Heart left ventricle (tissue), 16 donors: Measurements from ENCODE around the gene ZFP91. TPM values are rescaled to one million over a fixed set of nuclear protein-coding genes. Genes with fewer than 3 reads are reported as not detected.

ENCODE experiments used
- ATAC-seq, 4 donors: fragments of 200-7000 bp; cut with Tn5 transposase; one replicate each; pipeline ENCODE4 v1.9.1; 2020 to 2022; ENCODE audit warnings: moderate library complexity in 4 of 4, mild to moderate bottlenecking in 3 of 4, moderate number of reproducible peaks in 1 of 4
- DNase-seq, 5 donors: peaks; one replicate each; pipeline ENCODE4 v3.0.0-alpha.2; 2020
- H3K27ac ChIP-seq, 12 donors: fragments of 200-600 bp; sonication (generic) in 4 of 12; one replicate each; pipeline versions ENCODE4 v1.5.0 to v1.8.0; 2016 to 2022; ENCODE audit warnings: mild to moderate bottlenecking in 2 of 12
- H3K27me3 ChIP-seq, 9 donors: fragments of 200-600 bp; sonication (generic) in 2 of 9; one replicate each; pipeline versions ENCODE4 v1.5.1 to v1.8.0; 2016 to 2022; ENCODE audit warnings: mild to moderate bottlenecking in 3 of 9
- H3K36me3 ChIP-seq, 9 donors: fragments of 200-600 bp; sonication (generic) in 2 of 9; one replicate each; pipeline versions ENCODE4 v1.5.0 to v1.8.0; 2018 to 2022; ENCODE audit warnings: mild to moderate bottlenecking in 2 of 9
- H3K4me1 ChIP-seq, 12 donors: fragments of 200-600 bp; sonication (generic) in 4 of 12; one replicate each; pipeline versions ENCODE4 v1.5.0 to v1.8.0; 2016 to 2022; ENCODE audit warnings: mild to moderate bottlenecking in 3 of 12
- H3K4me3 ChIP-seq, 12 donors: fragments of 200-600 bp; sonication (generic) in 4 of 12; one replicate each; pipeline versions ENCODE4 v1.5.0 to v1.8.0; 2017 to 2022; ENCODE audit warnings: mild to moderate bottlenecking in 9 of 12, moderate library complexity in 4 of 12
- H3K9me3 ChIP-seq, 12 donors: fragments of 200-600 bp; sonication (generic) in 4 of 12; one replicate each; pipeline versions ENCODE4 v1.5.0 to v1.8.0; 2016 to 2022; ENCODE audit warnings: mild to moderate bottlenecking in 1 of 12
- CTCF ChIP-seq, 12 donors: fragments of 200-600 bp; sonication (generic) in 4 of 12; IDR thresholded peaks; one replicate each; pipeline versions ENCODE4 v1.5.0 to v1.8.0; 2018 to 2022; ENCODE audit warnings: antibody characterized with exemption in 12 of 12, mild to moderate bottlenecking in 5 of 12
- POLR2A ChIP-seq, 2 donors: fragments of 450-650 bp; IDR thresholded peaks; one replicate each; pipeline ENCODE4 v1.6.1; 2017; ENCODE audit warnings: antibody characterized with exemption in 2 of 2, mild to moderate bottlenecking in 2 of 2, moderate library complexity in 2 of 2
- WGBS, 4 donors: extraction: QIAGEN DNeasy Blood & Tissue Kit in 2 of 4; methylation state at CpG; one replicate each; pipeline versions ENCODE4 v1.1.5 to v1.1.7; 2013 to 2018; 5-methylcytosine and 5-hydroxymethylcytosine counted together
- intact Hi-C, 10 donors: fragments of 100-400 bp; cut with DNase I; formaldehyde crosslinking; loops; one replicate each; pipeline versions ENCODE4 v1.11.1 to v1.14.2; 2022
- polyA plus RNA-seq, 2 donors: library from polyadenylated mRNA; stranded (reverse); fragments of 200-250 nt; gene quantifications; one replicate each; pipeline ENCODE4 v1.2.3, GENCODE V29; 2013
- total RNA-seq, 9 donors: library from RNA; depleted of rRNA in 2 of 9; stranded (reverse); fragments of >200 nt in 2 of 9; fragmentation: NEBNext Ultra II Directional in 3 of 9; extraction: Animal tissue kit (Norgen Biotek cat#: 25700) in 3 of 9; gene quantifications; one replicate each; pipeline versions ENCODE4 v1.1.0 to v1.2.4, GENCODE V29; 2016 to 2023
- donor health status: ischemic (EF 13 %, LVEDD 7.1; RV severe dilation, severe dysfunction).
- donor health status: healthy with polysubstance abuse.
- donor health status: DM: no; HTN: yes; CAD: no.
- donor health status: DM: no; HTN: no; CAD: no.
- donor health status: ischemic (EF 25% LVEDD 6.9; RV normal size, moderate dysfunction).
- donor health status: ischemic (EF 25% LVEDD 5.7; RV mildly dilated, moderate dysfunction).
- donor health status: healthy.
- donor health status: DM: yes; HTN: yes; CAD: no.
- donor health status: ischemic (EF 35%, LVEDD 5.7; RV mildly dilated, moderate dysfunction).
- donor health status: nonischemic (EF 11% LVEDD 7.7; RV severe dilation, severe dysfunction).
- donor health status: DM: yes; HTN: yes; CAD: no.
- donor health status: PGD.
- donor health status: ischemic (EF 29% LVEDD 5.4; RV normal size, mild dysfunction).
- donor health status: nonischemic (EF 23%, LVEDD 6.1; RV moderate dilation, normal function).

The ZFP91 gene
- total and polyA plus RNA-seq, 11 donors, result 11.2 to 67.0 (median 60.6) TPM

GRCh38 chr11:58621586-58622262 lies 42.9 kb downstream of the ZFP91 start:
- TF ChIP-seq CTCF (IDR thresholded peaks at IDR 0.05) (no peak), POLR2A (IDR thresholded peaks at IDR 0.05) (no peak)
- peak overlapping the region in 1 of 12 donors; percentile 4 for H3K27ac ChIP-seq
- ATAC-seq (no peak), DNase-seq (no peak)
- H3K4me1 ChIP-seq, result peaks cover 0 to 45% (median 16%) of the 10 kb centered on the region in 12 donors
- no peak overlapping the region for H3K4me3 ChIP-seq
- H3K27me3 ChIP-seq, result no peaks in the 10 kb centered on the region
- H3K9me3 ChIP-seq, result no peaks in the 10 kb centered on the region
- peaks cover 0 to 93% (median 81%) of the 10 kb centered on the region in 9 donors for H3K36me3 ChIP-seq
- intact Hi-C loops, result loop anchor here in 1 of 10 donors (5.0 kb wide), 1 partner anchor 44 kb away; the partner anchor contains the start of genes LPXN and ZFP91
- WGBS, 4 donors, result 77 to 88% (median 84%) methylated on average over 4 of the region's 4 CpGs

- 59 to 65% (median 61%) methylated on average over 2 of the region's 2 CpGs for WGBS, 4 donors
- DNase-seq (no peak), ATAC-seq (peak; percentile 52 to 71 (median 64))
- no peak for TF ChIP-seq CTCF (IDR thresholded peaks at IDR 0.05)
- no peak for TF ChIP-seq POLR2A (IDR thresholded peaks at IDR 0.05)
- Histone ChIP-seq H3K4me3 (no peak within 1 kb of the TSS), H3K9me3 (no peaks in the 10 kb centered on the region), H3K36me3 (peaks cover 0 to 88% (median 74%) of the 10 kb centered on the region in 9 donors), H3K4me1 (peaks cover 0 to 45% (median 21%) of the 10 kb centered on the region in 12 donors), H3K27me3 (no peaks in the 10 kb centered on the region), H3K27ac (peak within 1 kb of the TSS in 2 of 12 donors; percentile 4 to 17)
- intact Hi-C loops, result loop anchor here in 1 of 10 donors (5.0 kb wide), 1 partner anchor 45 kb away; the partner anchor contains the start of genes LPXN and ZFP91
Measured at GRCh38 chr11:58622344-58622743, 43.5 kb downstream of the ZFP91 start, which contains the start of gene CNTF. Gene CNTF (plus strand): TSS chr11:58622665. CDS start chr11:58622753, 88 bp downstream.

GRCh38 chr11:58625086-58625485 lies 46.2 kb downstream of the ZFP91 start:
- peaks cover 0 to 61% (median 47%) of the 10 kb centered on the region in 9 donors for H3K36me3 ChIP-seq
- TF ChIP-seq CTCF (IDR thresholded peaks at IDR 0.05) (no peak), POLR2A (IDR thresholded peaks at IDR 0.05) (no peak)
- peaks cover 0 to 39% (median 18%) of the 10 kb centered on the region in 12 donors for H3K4me1 ChIP-seq
- no peaks in the 10 kb centered on the region for H3K27me3 ChIP-seq
- no peak overlapping the region for H3K27ac ChIP-seq
- DNase-seq (no peak), ATAC-seq (no peak)
- H3K9me3 ChIP-seq, result no peaks in the 10 kb centered on the region
- intact Hi-C loops, result loop anchor here in 2 of 10 donors (5.0 kb wide), 1 partner anchor 48 kb away; the partner anchor contains the start of genes LPXN (in 2 of the 2) and ZFP91 (in 2 of the 2)
- no peak overlapping the region for H3K4me3 ChIP-seq
- WGBS, 4 donors, result 94 to 97% (median 96%) methylated on average over 4 of the region's 4 CpGs

- Histone ChIP-seq H3K36me3 (peaks cover 0 to 52% (median 38%) of the 10 kb centered on the region in 9 donors), H3K27ac (no peak overlapping the region), H3K9me3 (no peaks in the 10 kb centered on the region), H3K4me1 (peaks cover 0 to 39% (median 18%) of the 10 kb centered on the region in 12 donors), H3K4me3 (no peak overlapping the region), H3K27me3 (no peaks in the 10 kb centered on the region)
- DNase-seq, result no peak
- TF ChIP-seq POLR2A (IDR thresholded peaks at IDR 0.05), result no peak
- no peak for TF ChIP-seq CTCF (IDR thresholded peaks at IDR 0.05)
- 92 to 97% (median 94%) methylated on average over 4 of the region's 4 CpGs for WGBS, 4 donors
- ATAC-seq, result no peak
- intact Hi-C loops, result loop anchor here in 2 of 10 donors (5.0 kb wide), 1 partner anchor 49 kb away; the partner anchor contains the start of genes LPXN (in 2 of the 2) and ZFP91 (in 2 of the 2)
Measured at GRCh38 chr11:58625826-58626460, 47.1 kb downstream of the ZFP91 start.
